ENCODE results near the gene EPYC.

Gene EPYC, protein sequence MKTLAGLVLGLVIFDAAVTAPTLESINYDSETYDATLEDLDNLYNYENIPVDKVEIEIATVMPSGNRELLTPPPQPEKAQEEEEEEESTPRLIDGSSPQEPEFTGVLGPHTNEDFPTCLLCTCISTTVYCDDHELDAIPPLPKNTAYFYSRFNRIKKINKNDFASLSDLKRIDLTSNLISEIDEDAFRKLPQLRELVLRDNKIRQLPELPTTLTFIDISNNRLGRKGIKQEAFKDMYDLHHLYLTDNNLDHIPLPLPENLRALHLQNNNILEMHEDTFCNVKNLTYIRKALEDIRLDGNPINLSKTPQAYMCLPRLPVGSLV

DNA sequence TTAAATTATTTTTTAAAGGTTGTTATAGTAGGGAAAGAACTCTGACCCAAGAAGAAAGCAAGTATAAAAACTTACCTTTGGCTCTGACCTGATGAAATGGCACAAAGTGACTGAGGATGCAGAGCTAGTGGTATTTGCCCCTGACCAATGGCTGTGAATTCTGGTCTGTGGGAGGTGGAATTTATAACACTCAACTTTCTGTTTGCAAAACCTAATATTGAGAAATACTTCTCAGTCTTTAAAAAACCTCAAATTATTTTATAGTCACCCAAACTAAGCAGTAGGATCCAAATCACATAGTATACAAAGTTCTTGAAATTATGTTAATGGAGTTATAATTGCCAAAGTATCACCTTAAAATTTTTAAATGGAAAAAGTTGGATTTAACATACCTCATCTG, at the start of gene EPYC:
EPYC (minus strand) TSS at position 101 of the 400 bp plus-strand sequence. CDS start 2,407 bp downstream, outside the sequence.
- no peak for DNase-seq (ENCODE audit: low read depth in 2 of 2, low spot score in 1 of 2)

DNA sequence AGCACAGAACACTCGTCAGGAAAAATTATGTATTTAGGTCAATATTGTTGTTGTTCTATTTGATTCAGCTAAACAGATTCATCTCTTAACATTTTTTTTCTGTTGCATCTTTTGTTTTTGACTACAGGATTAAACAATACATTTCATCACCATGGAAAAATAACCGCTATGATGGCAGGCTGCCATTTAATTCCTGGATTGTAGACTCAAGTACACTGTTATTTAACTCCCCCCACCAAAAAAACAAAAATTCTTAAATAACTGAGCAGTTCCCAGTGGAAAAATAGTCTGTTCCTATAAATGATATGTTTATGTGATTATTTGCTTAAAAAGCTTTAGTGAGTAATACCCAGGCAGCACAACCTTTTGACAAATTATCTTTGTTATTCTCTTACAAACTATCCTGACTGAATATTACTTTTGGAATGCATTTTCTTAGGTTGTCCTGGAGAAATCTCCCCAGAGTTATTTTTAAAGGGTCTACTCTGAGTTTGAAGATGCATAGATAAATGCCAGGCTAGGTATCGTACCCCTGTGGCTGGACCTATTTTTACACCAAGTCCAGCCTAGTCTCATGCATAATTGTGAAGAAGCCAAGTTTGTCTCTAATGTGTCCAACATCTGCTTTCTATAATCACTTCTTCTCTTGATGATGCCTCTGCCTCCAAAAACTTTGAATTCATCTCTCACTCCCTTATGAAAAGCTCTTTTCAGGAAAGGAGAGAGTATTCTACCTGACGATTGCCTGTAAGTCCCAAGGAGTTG, 49.4 kb upstream of the EPYC start:
- DNase-seq (ENCODE audit: low read depth in 2 of 2, low spot score in 1 of 2), result no peak

DNA sequence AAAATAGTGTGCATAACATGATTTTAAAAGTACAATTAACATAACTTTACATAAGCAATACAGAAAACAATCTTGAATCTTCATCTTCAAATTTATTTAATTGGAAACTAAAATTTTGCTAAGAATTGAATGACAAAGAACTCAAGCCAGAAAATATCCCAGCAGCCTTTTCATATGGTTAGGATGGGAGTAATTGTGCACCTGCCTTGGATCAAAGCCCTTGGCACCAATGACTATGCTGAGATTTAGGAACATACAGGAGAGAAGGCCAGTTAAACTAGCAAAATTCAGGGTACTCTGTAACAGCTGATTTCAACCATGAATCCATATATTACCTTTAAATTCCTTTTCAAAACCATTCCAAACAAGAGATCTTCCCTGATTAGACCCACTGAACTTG, 47.3 kb upstream of the EPYC start:
- no peak for DNase-seq (ENCODE audit: low read depth in 2 of 2, low spot score in 1 of 2)

DNA sequence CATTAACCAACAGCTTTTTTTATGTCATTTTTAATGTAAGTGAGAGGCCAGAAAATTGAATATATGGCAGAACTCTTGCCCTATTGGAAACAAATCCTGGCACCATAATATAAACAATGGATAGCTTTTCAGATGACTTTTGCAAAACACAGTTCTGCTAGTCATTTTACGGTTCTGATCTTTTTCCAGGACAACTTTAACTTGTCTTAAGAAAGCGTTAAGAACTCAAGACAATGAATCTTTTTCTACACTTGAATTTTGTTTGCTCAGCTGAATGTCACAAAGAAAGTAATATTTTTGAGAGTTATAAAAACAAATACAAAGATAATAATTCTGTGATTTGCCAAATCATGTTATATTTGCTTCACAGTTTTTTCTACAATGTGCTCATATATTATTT, 39.8 kb upstream of the EPYC start:
- no peak for DNase-seq (ENCODE audit: low read depth in 2 of 2, low spot score in 1 of 2)

DNA sequence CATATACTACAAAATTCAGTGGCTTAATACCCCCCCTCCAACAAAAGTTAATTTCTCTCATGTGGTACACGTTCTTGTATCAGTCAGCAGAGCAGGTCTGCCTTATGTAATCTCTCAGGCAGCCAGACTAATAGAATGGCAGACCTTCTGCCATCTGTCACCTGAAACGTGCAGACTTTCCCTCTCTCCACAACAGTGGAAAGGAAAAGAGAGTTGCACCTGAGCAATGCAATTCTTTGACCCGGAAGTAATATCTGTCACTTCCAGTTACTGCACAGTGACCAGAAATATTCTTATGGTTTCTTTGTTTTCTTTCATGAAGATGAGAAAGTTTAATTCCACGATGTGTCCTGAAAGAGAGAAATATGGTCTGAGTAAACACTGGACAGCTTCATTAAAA, 38.6 kb upstream of the EPYC start:
- no peak for DNase-seq (ENCODE audit: low read depth in 2 of 2, low spot score in 1 of 2)

DNA sequence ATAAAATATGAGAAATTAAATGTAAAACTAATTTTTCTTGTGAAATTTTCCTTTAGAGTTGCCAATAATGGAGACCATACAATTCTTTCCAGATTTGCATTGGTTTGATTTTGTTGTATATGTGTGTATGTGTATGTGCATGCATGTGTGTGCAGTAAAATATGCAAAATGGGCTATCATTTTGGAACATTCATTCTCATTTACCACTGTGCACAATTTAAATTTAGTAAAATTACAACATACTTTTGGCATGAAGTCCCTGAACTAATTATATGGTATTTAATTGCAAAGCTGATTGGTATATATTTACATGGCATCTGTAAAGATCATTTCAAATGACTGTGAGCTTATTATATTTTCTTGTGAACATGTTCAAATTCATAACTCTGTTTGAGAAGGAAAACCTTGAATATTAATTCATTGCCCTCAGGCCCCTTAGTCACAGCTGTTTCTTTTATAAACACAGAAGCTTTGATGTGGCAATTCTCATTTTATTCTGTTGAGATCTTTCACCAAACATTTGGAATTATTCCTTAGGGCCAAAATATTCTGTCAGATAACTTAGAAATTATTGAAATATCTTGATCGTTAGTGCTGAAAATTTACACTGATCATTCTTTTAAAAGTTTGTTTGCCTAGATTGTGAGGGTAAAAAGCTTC, 35.5 kb upstream of the EPYC start:
- no peak for DNase-seq (ENCODE audit: low read depth in 2 of 2, low spot score in 1 of 2)

DNA sequence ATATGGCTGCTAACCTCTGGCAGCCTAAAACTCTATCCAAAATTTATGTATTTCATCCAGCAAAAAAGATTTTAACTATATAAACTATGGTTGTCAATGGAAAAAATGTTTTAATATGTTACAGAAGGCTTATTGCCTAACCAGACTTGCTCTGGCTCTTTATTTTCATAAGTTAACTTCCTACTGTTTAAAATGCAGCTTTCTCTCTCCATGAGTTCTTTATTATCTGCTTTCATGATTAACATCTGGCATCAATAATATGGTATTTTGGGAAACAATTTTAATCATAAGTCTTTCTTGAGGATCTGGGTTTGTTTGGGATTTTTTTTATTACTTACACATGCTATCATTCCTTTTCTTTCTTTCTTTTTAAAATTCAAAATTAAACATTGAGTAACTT, 32.5 kb upstream of the EPYC start:
- DNase-seq (ENCODE audit: low read depth in 2 of 2, low spot score in 1 of 2), result no peak

DNA sequence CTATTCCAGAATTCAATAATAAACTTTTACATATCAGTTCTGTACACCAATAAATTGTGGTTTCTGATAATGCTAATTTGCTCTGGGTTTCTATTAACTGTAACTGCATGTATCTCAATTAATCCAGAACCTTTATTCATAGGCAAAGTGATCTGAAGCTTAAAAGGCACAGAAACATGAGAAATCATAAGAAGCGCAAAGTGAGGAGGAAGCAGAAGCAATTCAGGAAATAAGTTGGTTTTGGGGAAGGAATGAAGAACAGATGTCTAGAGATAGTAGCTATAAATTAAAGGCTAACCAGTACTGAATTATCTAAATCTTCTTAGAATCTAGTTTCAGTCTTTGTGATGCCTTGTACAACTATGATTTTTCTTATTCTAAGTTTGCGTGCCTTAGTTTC, 28.5 kb upstream of the EPYC start:
- DNase-seq (ENCODE audit: low read depth in 2 of 2, low spot score in 1 of 2), result no peak

DNA sequence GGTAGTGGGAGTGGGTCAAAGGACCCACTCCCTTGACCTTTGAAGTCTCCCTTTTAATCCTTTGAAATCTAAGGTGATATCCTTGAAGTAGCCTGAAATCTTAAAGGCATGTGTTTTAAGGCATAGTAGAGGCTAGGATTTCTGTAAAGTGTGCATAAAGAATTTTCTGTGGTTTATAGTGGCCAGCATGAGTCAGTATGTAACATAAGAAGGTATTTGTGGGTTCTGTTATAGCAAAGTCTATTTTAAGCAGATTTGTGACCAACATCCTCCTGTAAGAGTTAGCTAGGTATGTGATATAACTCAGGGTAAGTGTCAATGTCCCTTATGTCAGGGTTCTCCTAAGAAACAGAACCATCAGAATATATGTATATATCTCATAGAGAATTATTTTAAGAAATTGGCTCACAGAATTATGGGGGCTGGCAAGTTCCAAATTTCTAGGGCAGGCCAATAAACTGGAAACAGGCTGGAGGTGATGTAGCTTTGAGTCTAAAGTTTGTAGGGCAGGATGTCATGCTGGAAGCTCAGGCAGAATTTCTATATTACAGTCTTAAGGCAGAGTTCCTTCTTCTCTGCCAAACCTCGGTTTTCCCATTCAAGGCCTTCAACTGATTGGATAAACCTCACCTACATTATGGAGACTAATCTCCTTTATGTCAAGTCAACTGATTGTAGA, 18.7 kb upstream of the EPYC start:
- no peak for DNase-seq (ENCODE audit: low read depth in 2 of 2, low spot score in 1 of 2)

DNA sequence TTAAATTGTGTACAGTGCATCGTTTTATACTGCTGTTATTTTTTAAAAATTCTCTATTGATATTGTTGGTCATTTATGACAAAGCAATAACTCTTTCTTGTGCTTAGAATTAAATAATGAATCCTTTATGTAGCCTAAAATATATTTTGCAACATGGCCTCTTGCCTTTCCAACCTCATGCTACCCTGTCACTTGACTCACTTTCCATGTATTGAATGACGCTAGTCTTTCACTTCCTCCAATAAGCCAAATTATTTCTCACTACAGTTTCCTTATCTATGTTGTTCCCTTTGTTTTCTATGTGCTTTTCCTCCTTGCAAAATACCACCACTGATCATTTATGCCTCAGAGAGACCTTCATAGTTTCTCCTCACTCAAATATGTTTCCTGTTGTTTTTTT, 16.3 kb upstream of the EPYC start:
- DNase-seq (ENCODE audit: low read depth in 2 of 2, low spot score in 1 of 2), result no peak

DNA sequence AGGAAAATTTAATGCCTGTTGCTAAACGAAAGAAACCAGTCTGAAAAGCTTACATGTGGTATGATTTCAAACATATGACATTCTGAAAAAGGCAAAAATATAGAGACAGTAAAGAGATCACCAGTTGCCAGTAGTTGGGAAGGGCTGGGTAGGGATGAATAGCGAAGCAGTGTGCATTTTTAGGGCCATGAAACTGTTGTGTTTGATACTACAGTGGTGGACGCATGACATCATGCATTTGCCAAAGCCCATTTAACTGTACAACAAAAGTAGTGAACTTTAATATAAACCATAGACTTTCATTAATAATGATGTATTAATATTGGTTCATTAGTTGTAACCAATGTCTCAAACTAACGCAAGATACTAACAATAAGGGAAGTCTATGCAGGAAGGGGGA, 14.7 kb upstream of the EPYC start:
- DNase-seq (ENCODE audit: low read depth in 2 of 2, low spot score in 1 of 2), result no peak

DNA sequence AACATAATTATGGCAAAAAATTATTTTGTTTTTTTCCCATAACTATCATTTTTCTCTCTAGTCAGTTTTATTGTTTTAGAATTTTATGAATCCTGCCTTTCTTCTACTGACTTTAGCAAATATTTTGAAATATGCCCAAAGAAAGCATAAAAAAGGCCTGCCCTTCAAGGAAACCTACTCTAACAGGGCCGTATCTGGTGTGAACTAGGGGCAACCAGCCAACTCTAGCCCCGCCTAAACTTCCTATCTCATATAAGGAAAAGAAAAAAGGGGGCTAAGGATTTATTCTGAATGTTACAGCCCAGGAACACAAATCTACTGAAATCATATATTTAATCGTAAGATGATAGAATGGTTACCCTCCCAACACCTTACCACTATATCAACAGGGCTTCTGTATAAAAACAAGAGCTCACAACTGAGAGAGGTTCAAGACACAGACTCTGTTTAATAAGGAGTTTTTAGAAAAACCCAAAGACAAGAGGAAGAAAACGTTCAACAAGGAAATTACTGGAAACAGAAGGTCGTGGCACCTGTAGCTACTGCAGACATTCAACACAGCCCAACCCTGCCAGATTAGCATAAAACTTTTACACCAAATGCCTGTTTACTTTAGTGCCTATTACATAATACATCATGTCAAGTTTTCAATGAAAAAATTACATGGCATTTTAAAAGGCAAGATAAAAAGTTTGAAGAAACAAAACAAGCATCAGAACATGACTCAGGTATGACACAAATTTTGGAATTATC, 12.9 kb upstream of the EPYC start:
- no peak for DNase-seq (ENCODE audit: low read depth in 2 of 2, low spot score in 1 of 2)

DNA sequence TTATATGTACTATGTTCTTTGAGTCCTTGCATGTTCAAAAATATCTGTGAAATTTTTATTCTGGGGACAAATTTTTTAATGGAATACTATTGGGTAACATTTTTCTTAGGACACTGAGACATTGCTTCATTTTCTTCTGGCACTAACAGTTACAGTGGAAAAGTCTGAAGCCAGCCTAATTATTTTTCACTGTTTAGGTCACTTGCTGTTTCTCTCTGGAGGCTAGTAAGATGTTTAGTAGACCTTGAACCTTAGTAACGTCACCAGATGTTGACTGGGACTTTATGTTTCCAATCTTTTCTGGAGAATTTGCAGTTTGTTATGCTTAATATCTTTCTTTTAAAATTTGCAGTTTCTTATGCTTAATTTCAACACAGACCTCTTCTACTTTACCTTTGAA, 12.3 kb upstream of the EPYC start:
- DNase-seq (ENCODE audit: low read depth in 2 of 2, low spot score in 1 of 2), result no peak

DNA sequence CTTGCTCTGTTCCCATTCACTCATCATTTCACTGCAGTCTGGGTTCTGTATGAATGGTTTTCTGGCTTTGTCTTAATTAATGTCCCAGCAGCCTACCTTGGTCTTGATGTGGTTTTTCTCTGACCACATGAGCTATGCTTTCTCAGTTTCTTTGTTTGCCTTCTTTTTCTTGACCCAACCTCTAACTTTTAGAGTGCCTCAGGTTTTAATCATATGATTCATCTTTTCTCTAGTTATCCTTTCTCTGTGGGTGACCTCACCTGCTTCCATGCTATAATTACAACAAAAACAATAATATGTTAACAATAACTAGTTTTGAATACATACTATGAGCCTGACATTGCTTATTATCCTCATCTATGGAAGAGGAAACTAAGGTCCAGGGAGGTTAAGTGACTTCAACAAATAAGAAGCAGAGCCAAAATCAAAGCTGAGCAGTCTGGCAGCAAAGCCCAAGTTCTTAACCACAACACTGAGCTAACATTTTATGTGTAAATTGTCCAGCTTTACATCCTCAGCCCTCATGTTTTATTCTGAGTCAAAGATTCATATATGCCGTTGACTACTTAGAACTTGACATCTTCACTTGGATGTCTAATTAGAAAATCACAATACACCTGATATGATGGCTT, 4.7 kb upstream of the EPYC start:
- DNase-seq (ENCODE audit: low read depth in 2 of 2, low spot score in 1 of 2), result no peak

DNA sequence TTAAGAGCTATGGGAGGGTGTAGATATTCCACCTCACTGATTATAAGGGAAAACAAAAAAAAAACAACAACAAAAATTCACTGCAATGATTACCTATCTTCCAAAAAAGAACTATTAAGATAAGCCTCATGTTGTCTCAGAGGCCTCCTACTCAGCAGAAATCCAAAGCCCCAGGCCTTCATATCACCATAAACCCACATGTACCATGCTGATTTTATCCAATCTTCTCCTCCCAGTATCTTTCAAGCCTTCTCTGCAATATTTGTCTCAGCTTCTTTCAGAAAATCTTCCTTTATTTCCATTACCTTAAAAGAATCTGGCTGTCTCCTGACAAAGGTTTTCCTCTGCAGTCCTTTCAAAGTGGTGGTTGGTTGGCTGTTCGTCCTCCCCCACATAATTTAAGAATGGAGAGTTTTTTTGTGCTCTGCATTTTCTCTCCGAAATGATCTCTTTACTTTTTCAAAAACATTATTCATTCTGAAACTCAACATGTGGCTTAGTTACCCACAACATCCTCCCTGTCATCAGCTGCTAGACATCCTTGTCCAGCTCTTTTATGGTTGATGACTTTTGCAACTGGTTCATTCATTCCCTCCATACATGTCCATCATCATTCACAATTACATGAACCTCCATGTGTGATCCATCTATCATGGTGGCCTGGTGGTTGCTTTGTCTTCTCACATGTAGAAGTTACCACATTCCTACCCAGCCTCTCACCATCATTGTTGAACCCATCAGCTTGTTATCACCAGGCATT, 2.9 kb upstream of the EPYC start:
- DNase-seq (ENCODE audit: low read depth in 2 of 2, low spot score in 1 of 2), result no peak

DNA sequence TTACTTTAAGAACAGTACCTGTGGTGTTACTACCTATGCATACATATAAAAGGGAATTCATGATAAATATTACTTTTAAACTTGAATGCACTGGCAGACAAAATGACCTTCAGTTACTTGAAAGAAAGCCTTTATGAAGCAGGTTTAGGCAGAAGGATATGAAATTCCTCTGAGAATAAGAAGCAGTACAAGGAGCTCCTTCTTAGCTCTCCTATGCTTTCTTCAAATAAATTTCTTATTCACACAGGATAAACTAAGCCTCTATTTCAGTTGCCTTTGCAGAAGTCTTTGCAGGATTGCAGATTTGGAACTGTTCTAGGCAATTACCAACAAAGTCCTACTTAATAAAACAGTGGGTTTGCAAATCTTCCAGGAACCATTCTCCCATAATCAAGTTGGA, 1.0 kb downstream of the EPYC start:
- no peak for DNase-seq (ENCODE audit: low read depth in 2 of 2, low spot score in 1 of 2)

DNA sequence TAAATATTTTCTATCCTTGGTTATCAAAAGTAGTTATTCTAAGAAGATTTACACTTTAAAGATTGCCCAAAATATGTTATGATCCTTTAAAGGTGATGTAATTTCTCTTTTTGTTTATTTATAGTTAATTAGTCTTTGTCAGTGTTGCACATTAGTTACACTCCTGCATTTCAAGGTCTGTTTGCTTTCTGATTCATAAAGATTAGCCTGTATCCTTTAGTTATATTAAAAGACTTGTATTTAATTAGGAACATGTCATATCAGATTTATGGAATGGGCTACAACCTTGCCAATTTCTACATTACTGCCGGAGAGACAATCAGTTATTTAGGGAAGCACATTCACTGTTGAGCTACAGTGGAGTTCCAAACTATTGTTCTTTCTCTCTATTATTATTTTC, 3.5 kb downstream of the EPYC start:
- no peak for DNase-seq (ENCODE audit: low read depth in 2 of 2, low spot score in 1 of 2)

DNA sequence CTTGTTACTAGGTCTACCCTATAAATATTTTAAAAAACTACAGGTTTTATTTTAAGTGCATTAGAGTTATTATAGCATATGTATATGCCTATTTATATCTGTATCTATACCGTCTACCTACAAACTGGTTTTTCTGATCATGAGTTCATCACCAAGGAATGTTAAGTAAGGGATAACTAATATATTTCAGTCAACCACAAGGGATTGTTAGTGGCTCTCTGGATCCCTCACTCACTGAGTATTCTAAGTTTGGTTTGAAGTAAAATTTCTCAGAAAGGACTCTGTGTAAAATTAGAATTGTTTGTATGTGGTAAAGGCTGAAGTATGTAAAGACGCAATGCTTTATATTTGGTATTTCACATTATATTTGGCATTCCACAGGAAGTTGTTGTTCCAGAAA, 4.8 kb downstream of the EPYC start:
- DNase-seq (ENCODE audit: low read depth in 2 of 2, low spot score in 1 of 2), result no peak

DNA sequence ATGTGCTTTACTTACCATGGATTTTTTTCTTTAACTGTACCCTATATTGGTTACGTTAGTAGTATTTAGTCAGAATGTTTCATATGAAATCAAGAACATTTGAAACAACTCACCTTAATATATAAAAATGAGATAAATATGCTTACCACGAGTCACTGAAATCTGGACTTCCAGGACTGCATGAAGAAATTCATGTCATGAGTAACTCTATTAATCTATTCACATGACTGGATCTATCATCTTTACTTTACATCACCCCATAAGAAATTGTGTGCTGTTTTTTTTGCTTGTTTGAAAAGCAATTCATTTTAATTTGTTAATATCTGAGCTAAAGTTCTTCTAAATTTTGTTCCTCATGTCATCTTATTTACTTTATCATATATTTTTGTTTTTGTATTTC, 5.2 kb downstream of the EPYC start:
- no peak for DNase-seq (ENCODE audit: low read depth in 2 of 2, low spot score in 1 of 2)

DNA sequence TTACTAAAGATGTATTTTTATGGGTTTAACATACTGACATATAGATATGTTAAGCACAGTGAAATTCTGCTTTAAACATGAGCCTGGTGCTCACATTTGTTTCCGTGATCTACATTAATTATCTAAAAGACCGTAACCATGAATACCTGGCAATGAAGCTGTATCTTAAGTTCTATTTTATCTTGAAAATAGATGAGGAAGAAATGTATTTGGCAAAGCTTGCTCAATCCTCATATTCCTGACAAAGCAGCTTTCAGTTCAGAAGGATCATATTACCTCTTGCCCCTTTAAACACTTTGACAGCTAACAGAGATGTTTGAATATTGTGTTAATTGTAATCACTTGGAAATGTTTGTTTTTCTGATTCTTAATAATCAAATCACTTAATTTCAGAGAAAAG, 9.8 kb downstream of the EPYC start:
- DNase-seq (ENCODE audit: low read depth in 2 of 2, low spot score in 1 of 2), result no peak
